ENCODE results near the gene YWHAH.

The YWHAH gene

GRCh38 chr22:31947296-31947695, 3.0 kb downstream of the YWHAH start:
- Histone ChIP-seq H3K27ac (ENCODE audit: insufficient read depth in 1 of 2, low read depth in 1 of 2, low read length in 2 of 2, poor library complexity in 1 of 2, severe bottlenecking in 2 of 2) (peak overlapping the region in 1 of 2 experiments; percentile 35), H3K36me3 (ENCODE audit: control insufficient read depth in 4 of 4, insufficient read depth in 4 of 4, low read length in 3 of 4) (peaks cover 13 to 42% (median 24%) of the 10 kb centered on the region in 4 experiments), H3K27me3 (replicated peaks in 2 of 5; ENCODE audit: control insufficient read depth in 4 of 5, insufficient read depth in 5 of 5, low read length in 4 of 5) (no peaks in the 10 kb centered on the region), H3K9me3 (ENCODE audit: control extremely low read depth in 1 of 5, control insufficient read depth in 4 of 5, insufficient read depth in 2 of 5, low read depth in 1 of 5, low read length in 4 of 5) (no peaks in the 10 kb centered on the region), H3K4me1 (ENCODE audit: control extremely low read depth in 1 of 4, control insufficient read depth in 4 of 4, insufficient read depth in 4 of 4, low read length in 3 of 4) (peaks cover 13 to 34% (median 28%) of the 10 kb centered on the region in 4 experiments), H3K4me3 (ENCODE audit: control insufficient read depth in 1 of 7, extremely low read depth in 1 of 7, insufficient read depth in 4 of 7, low read depth in 2 of 7, low read length in 6 of 7) (peak overlapping the region in 3 of 7 experiments; percentile 9 to 99 (median 20))
- POLR2A ChIA-PET, result no interaction called here
- WGBS (ENCODE audit: insufficient coverage), result 0% methylated on average over 1 of the region's 2 CpGs
- peak; percentile 57 to 82 (median 81) for DNase-seq
- CTCF ChIA-PET, result interaction anchor here (0.9 to 2.2 kb wide), 6 partner anchors 15 to 285 kb away, joined by 3 to 4 read pairs (median 3); partner anchors contain the start of gene PISD

DNA sequence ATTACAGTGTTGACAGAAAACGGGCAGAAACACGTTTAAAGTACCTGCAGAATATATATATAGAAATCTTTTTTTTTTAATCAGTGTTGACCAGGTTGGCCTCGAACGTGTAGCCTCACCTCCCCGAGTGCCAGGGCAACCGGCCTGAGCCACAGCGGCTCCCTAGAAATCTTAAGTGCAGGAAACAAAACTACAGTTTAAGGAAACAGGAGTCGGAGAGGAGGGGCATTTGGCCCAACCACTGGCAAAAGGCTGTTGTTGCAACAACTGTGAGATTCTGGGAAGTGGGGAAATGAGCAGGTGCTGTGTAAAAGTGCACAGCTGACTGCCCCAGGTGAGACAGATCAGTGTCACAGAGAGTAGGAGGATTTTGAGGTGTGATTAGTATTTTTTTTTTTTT, 3.7 kb downstream of the YWHAH start:
- DNase-seq, result no peak
- H3K27me3 ChIP-seq (replicated peaks in 2 of 5; ENCODE audit: control insufficient read depth in 4 of 5, insufficient read depth in 5 of 5, low read length in 4 of 5), result no peaks in the 10 kb centered on the region
- H3K4me3 ChIP-seq (ENCODE audit: control insufficient read depth in 1 of 7, extremely low read depth in 1 of 7, insufficient read depth in 4 of 7, low read depth in 2 of 7, low read length in 6 of 7), result no peak overlapping the region
- ChIA-PET POLR2A (no interaction called here), CTCF (interaction anchor here (0.6 to 2.2 kb wide), 9 partner anchors 10 to 285 kb away, joined by 3 to 6 read pairs (median 3); partner anchors contain the start of gene PISD)
- 30% methylated on average over 5 of the region's 8 CpGs for WGBS (ENCODE audit: insufficient coverage)
- H3K36me3 ChIP-seq (ENCODE audit: control insufficient read depth in 4 of 4, insufficient read depth in 4 of 4, low read length in 3 of 4), result peaks cover 13 to 49% (median 27%) of the 10 kb centered on the region in 4 experiments
- no peak overlapping the region for H3K27ac ChIP-seq (ENCODE audit: insufficient read depth in 1 of 2, low read depth in 1 of 2, low read length in 2 of 2, poor library complexity in 1 of 2, severe bottlenecking in 2 of 2)
- H3K9me3 ChIP-seq (ENCODE audit: control extremely low read depth in 1 of 5, control insufficient read depth in 4 of 5, insufficient read depth in 2 of 5, low read depth in 1 of 5, low read length in 4 of 5), result no peaks in the 10 kb centered on the region
- H3K4me1 ChIP-seq (ENCODE audit: control extremely low read depth in 1 of 4, control insufficient read depth in 4 of 4, insufficient read depth in 4 of 4, low read length in 3 of 4), result peaks cover 13 to 32% (median 26%) of the 10 kb centered on the region in 4 experiments

- H3K9me3 ChIP-seq (ENCODE audit: control extremely low read depth in 1 of 5, control insufficient read depth in 4 of 5, insufficient read depth in 2 of 5, low read depth in 1 of 5, low read length in 4 of 5), result no peaks in the 10 kb centered on the region
- POLR2A ChIA-PET, result no interaction called here
- no peak overlapping the region for H3K4me3 ChIP-seq (ENCODE audit: control insufficient read depth in 1 of 7, extremely low read depth in 1 of 7, insufficient read depth in 4 of 7, low read depth in 2 of 7, low read length in 6 of 7)
- no peaks in the 10 kb centered on the region for H3K27me3 ChIP-seq (replicated peaks in 2 of 5; ENCODE audit: control insufficient read depth in 4 of 5, insufficient read depth in 5 of 5, low read length in 4 of 5)
- H3K27ac ChIP-seq (ENCODE audit: insufficient read depth in 1 of 2, low read depth in 1 of 2, low read length in 2 of 2, poor library complexity in 1 of 2, severe bottlenecking in 2 of 2), result no peak overlapping the region
- H3K4me1 ChIP-seq (ENCODE audit: control extremely low read depth in 1 of 4, control insufficient read depth in 4 of 4, insufficient read depth in 4 of 4, low read length in 3 of 4), result peaks cover 14 to 26% (median 22%) of the 10 kb centered on the region in 4 experiments
- CTCF ChIA-PET, result interaction anchor here (0.8 to 1.6 kb wide), 5 partner anchors 13 to 124 kb away, joined by 3 to 8 read pairs (median 4); no protein-coding TSS in a partner anchor
- no peak for DNase-seq
- 69% methylated on average over 3 of the region's 4 CpGs for WGBS (ENCODE audit: insufficient coverage)
- peaks cover 13 to 69% (median 27%) of the 10 kb centered on the region in 4 experiments for H3K36me3 ChIP-seq (ENCODE audit: control insufficient read depth in 4 of 4, insufficient read depth in 4 of 4, low read length in 3 of 4)
These were observed 5.9 kb downstream of the YWHAH start for GRCh38 chr22:31950226-31950625.

DNA sequence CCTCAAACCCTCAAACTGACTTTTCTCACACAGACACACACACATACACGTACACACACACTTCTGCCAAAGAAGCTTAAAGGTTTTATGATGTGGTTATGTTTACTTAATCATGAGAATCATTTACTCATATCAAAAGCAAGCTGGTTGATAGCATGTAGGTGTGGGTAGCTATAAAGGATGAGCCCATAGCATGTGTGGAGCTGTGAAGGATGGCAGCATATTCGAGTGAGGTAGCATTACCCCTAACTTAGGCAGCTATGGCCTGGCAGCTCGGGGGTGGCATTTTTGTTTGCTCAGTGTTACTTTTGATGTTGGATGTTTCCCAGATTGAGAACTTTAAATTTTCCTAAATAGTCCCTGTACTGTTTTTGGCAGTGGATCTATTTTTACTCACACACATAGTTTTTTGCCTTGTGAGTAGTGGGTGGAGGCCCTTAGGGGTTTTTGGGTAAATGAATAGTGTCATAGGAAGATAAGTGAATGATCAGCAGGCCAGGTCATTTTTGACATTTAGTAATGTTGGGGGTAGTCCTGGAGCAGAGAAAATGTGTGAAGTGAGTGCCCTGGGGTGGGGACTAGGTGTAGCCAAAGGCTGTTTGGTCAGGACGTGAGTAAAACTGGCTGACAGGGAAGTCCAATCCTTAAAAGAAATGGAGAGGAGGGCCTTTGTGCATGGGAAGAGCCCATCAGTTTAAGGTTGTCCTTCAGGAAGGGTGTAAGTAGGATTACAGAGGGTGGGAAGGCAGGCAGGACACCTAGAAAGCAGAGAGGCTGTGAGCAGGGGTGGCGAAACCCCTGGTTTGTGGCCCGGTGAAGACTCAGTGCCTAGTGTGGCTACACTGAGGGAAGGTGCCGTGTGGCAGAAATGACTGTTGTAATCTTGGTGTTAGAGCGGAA, 7.1 kb downstream of the YWHAH start:
- DNase-seq, result no peak
- CTCF ChIA-PET, result interaction anchor here (1.1 to 1.6 kb wide), 6 partner anchors 9 to 107 kb away, joined by 3 to 8 read pairs (median 4); no protein-coding TSS in a partner anchor
- peaks cover 7 to 14% (median 11%) of the 10 kb centered on the region in 4 experiments for H3K4me1 ChIP-seq (ENCODE audit: control extremely low read depth in 1 of 4, control insufficient read depth in 4 of 4, insufficient read depth in 4 of 4, low read length in 3 of 4)

GRCh38 chr22:31952094-31952401, 7.7 kb downstream of the YWHAH start:
- H3K27me3 ChIP-seq (replicated peaks in 2 of 5; ENCODE audit: control insufficient read depth in 4 of 5, insufficient read depth in 5 of 5, low read length in 4 of 5), result no peaks in the 10 kb centered on the region
- 93% methylated on average over 2 of the region's 2 CpGs for WGBS (ENCODE audit: insufficient coverage)
- H3K27ac ChIP-seq (ENCODE audit: insufficient read depth in 1 of 2, low read depth in 1 of 2, low read length in 2 of 2, poor library complexity in 1 of 2, severe bottlenecking in 2 of 2), result peak overlapping the region in 1 of 2 experiments; percentile 12
- peak in 1 of 3 donors; percentile 18 for DNase-seq
- peaks cover 19 to 77% (median 39%) of the 10 kb centered on the region in 4 experiments for H3K36me3 ChIP-seq (ENCODE audit: control insufficient read depth in 4 of 4, insufficient read depth in 4 of 4, low read length in 3 of 4)
- H3K9me3 ChIP-seq (ENCODE audit: control extremely low read depth in 1 of 5, control insufficient read depth in 4 of 5, insufficient read depth in 2 of 5, low read depth in 1 of 5, low read length in 4 of 5), result no peaks in the 10 kb centered on the region
- H3K4me3 ChIP-seq (ENCODE audit: control insufficient read depth in 1 of 7, extremely low read depth in 1 of 7, insufficient read depth in 4 of 7, low read depth in 2 of 7, low read length in 6 of 7), result no peak overlapping the region
- ChIA-PET CTCF (no interaction called here), POLR2A (interaction anchor here (0.6 kb wide), 1 partner anchor 117 kb away, joined by 4 read pairs; no protein-coding TSS in a partner anchor)
- peaks cover 1 to 8% (median 5%) of the 10 kb centered on the region in 4 experiments for H3K4me1 ChIP-seq (ENCODE audit: control extremely low read depth in 1 of 4, control insufficient read depth in 4 of 4, insufficient read depth in 4 of 4, low read length in 3 of 4)

More for the DNA sequence above, 7.1 kb downstream of the YWHAH start:
- Histone ChIP-seq H3K27ac (ENCODE audit: insufficient read depth in 1 of 2, low read depth in 1 of 2, low read length in 2 of 2, poor library complexity in 1 of 2, severe bottlenecking in 2 of 2) (peak overlapping the region in 1 of 2 experiments; percentile 41), H3K36me3 (ENCODE audit: control insufficient read depth in 4 of 4, insufficient read depth in 4 of 4, low read length in 3 of 4) (peaks cover 16 to 70% (median 34%) of the 10 kb centered on the region in 4 experiments), H3K4me3 (ENCODE audit: control insufficient read depth in 1 of 7, extremely low read depth in 1 of 7, insufficient read depth in 4 of 7, low read depth in 2 of 7, low read length in 6 of 7) (no peak overlapping the region), H3K9me3 (ENCODE audit: control extremely low read depth in 1 of 5, control insufficient read depth in 4 of 5, insufficient read depth in 2 of 5, low read depth in 1 of 5, low read length in 4 of 5) (no peaks in the 10 kb centered on the region), H3K27me3 (replicated peaks in 2 of 5; ENCODE audit: control insufficient read depth in 4 of 5, insufficient read depth in 5 of 5, low read length in 4 of 5) (no peaks in the 10 kb centered on the region)
- POLR2A ChIA-PET, result interaction anchor here (0.5 kb wide), 1 partner anchor 884 kb away, joined by 5 read pairs; no protein-coding TSS in a partner anchor
- WGBS (ENCODE audit: insufficient coverage), result 93% methylated on average over 7 of the region's 8 CpGs

- no peak for DNase-seq
These were observed 8.1 kb downstream of the YWHAH start for GRCh38 chr22:31952472-31952871.

More at GRCh38 chr22:31952472-31952871, 8.1 kb downstream of the YWHAH start:
- Histone ChIP-seq H3K4me1 (ENCODE audit: control extremely low read depth in 1 of 4, control insufficient read depth in 4 of 4, insufficient read depth in 4 of 4, low read length in 3 of 4) (peaks cover 0 to 5% (median 3%) of the 10 kb centered on the region in 4 experiments), H3K36me3 (ENCODE audit: control insufficient read depth in 4 of 4, insufficient read depth in 4 of 4, low read length in 3 of 4) (peaks cover 22 to 81% (median 41%) of the 10 kb centered on the region in 4 experiments), H3K4me3 (ENCODE audit: control insufficient read depth in 1 of 7, extremely low read depth in 1 of 7, insufficient read depth in 4 of 7, low read depth in 2 of 7, low read length in 6 of 7) (no peak overlapping the region), H3K9me3 (ENCODE audit: control extremely low read depth in 1 of 5, control insufficient read depth in 4 of 5, insufficient read depth in 2 of 5, low read depth in 1 of 5, low read length in 4 of 5) (no peaks in the 10 kb centered on the region), H3K27ac (ENCODE audit: insufficient read depth in 1 of 2, low read depth in 1 of 2, low read length in 2 of 2, poor library complexity in 1 of 2, severe bottlenecking in 2 of 2) (peak overlapping the region in 1 of 2 experiments; percentile 12), H3K27me3 (replicated peaks in 2 of 5; ENCODE audit: control insufficient read depth in 4 of 5, insufficient read depth in 5 of 5, low read length in 4 of 5) (no peaks in the 10 kb centered on the region)
- POLR2A ChIA-PET, result interaction anchor here (0.6 kb wide), 1 partner anchor 118 kb away, joined by 4 read pairs; no protein-coding TSS in a partner anchor
- CTCF ChIA-PET, result interaction anchor here (1.1 kb wide), 1 partner anchor 17 kb away, joined by 3 read pairs; no protein-coding TSS in a partner anchor
- 93% methylated on average over 2 of the region's 2 CpGs for WGBS (ENCODE audit: insufficient coverage)
